ENCODE results near the gene PAQR5. TPM values are rescaled to one million over a fixed set of nuclear protein-coding genes. Genes with fewer than 3 reads are reported as not detected.

PAQR5 gene
- total and polyA plus RNA-seq, 9 of the 15 experiments (the other 6 are each of a cell fraction or from before 2014, with no cell fraction given): 0.04 to 0.08 TPM; not detected in 7

DNA sequence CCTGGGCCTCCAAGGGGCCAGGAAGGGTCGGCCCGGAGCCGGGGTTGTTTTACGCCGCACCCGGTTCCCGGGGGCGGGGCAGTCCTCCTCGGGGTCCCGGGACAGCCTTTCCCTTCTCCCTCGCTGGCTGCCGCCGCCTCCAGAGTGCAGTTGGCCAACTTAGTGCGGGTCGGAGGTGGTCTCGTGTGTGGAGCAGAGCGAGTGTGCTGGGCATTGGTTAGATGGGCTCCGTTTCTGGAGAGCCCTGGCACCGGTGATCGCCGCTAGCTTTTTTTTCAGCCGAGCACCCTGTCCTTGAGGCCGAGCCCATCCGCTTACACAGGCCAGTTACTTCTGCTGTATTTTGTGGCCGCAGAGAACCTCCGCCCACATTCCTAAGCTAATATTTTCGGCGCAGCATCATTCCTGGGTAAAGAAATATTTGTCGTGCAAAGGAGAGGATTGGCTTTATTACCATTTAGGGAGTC is 116.0 kb downstream of the PAQR5 start (continued):
- TF ChIP-seq CREB3L1 (IDR thresholded peaks at IDR 0.05; ENCODE audit: borderline replicate concordance, low read depth): no peak
- TF ChIP-seq UBTF (IDR thresholded peaks at IDR 0.05; ENCODE audit: borderline replicate concordance in 1 of 2, low read depth in 2 of 2, low read length in 2 of 2): 0 out of 4 replicates have a peak, but pooled peaks of 1 of the 2 experiments have one; percentile 47
- 0 out of 2 replicates have a peak, but pooled peaks have one; percentile 49 for TF ChIP-seq ZNF282 (CRISPR knock-in tag; IDR thresholded peaks at IDR 0.05)
- peak; percentile 78 for TF ChIP-seq RBFOX2 (IDR thresholded peaks at IDR 0.05; ENCODE audit: low read depth, low read length)
- TF ChIP-seq CBX8 (IDR thresholded peaks at IDR 0.05; ENCODE audit: borderline replicate concordance, extremely low read depth, low read depth, low read length, poor library complexity, severe bottlenecking): no peak
- 0 out of 4 replicates have a peak, but pooled peaks of 1 of the 2 experiments have one; percentile 3 for TF ChIP-seq NONO (IDR thresholded peaks at IDR 0.05; ENCODE audit: low read depth in 2 of 2, low read length in 1 of 2)
- no peak for TF ChIP-seq XRCC3 (IDR thresholded peaks at IDR 0.05)
- peak; percentile 27 to 62; a peak in 2 of 4 replicates for TF ChIP-seq TEAD1 (CRISPR knock-in tag; IDR thresholded peaks at IDR 0.05)
- peak; percentile 14 for TF ChIP-seq PCBP1 (IDR thresholded peaks at IDR 0.05; ENCODE audit: low read depth, low read length, poor library complexity, severe bottlenecking)
- peak; percentile 12; the same call in 1 of the 2 replicates for TF ChIP-seq FOXM1 (IDR thresholded peaks at IDR 0.05; ENCODE audit: low read depth)
- no peak for TF ChIP-seq FOXM1 (CRISPR knock-in tag; IDR thresholded peaks at IDR 0.05; ENCODE audit: low read depth)
- TF ChIP-seq ZSCAN29 (IDR thresholded peaks at IDR 0.05): 0 out of 2 replicates have a peak, but pooled peaks have one; percentile 12
- TF ChIP-seq ZFX (CRISPR knock-in tag; IDR thresholded peaks at IDR 0.05): peak; percentile 30; the same call in 1 of the 2 replicates
- TF ChIP-seq TEAD4 (IDR thresholded peaks at IDR 0.05; ENCODE audit: low read length): peak; percentile 24; the same call in 1 of the 2 replicates
- TF ChIP-seq TEAD4 (CRISPR knock-in tag; IDR thresholded peaks at IDR 0.05; ENCODE audit: borderline replicate concordance): no peak
- 0 out of 4 replicates have a peak, but pooled peaks of 1 of the 2 experiments have one; percentile 21 for TF ChIP-seq FOXA3 (CRISPR knock-in tag; conservative IDR thresholded peaks at IDR 0.05 in 1 of 2, IDR thresholded peaks at IDR 0.05 in 1 of 2)
- TF ChIP-seq RBBP5 (IDR thresholded peaks at IDR 0.05; ENCODE audit: borderline replicate concordance, insufficient read depth, low read length, poor library complexity, severe bottlenecking): peak; percentile 87
- no peak for TF ChIP-seq FIP1L1 (IDR thresholded peaks at IDR 0.05; ENCODE audit: low read depth, low read length, poor library complexity, severe bottlenecking)
